Ammon's horn (tissue), 1 donor: Measurements from ENCODE around the gene BLACAT1.

ENCODE experiments used
- DNase-seq: peaks from one replicate; pipeline ENCODE4 v3.0.0-alpha.2; 2016; ENCODE audit warnings: low spot score

The BLACAT1 gene

DNA sequence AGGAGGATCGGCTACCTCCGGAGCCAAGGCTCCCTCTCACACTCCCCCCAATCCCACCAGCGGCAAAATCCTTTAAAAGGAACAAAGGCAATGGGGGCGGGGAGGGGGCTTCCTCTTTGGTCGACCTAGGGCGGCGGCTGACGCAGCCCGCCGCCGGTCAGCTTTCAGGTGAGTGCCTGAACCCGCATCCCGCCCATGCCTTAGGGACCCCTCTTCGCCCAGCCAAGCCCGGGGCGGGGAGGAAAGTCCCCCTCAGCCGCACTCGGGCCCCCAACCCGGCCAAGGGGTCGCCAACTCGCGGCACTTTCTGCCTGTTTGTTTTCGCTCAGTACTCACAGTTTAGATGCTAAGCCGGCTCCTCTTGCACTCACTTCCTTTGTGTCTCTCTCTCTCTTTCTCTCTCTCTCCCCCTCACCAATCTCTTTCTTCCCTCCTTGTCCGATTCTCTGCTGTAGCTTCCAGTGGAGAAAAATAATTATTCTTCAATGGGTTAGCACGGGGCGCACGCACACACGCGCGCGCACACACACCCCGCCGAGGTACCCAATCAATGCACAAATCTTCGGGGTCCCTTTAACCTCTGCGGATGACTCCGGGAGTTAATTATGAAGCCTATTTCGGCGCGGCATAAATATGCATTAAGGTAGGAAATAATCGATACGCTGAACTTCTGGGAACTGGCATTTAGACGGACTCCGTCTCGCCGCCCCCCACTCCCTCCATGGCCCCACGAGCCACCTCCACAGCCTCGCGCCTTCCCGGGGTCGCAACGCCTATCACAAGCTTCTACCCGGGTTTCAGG is at the start of gene BLACAT1:
Gene BLACAT1 (minus strand): TSS at position 465 of the 802 bp plus-strand sequence.
- no peak for DNase-seq

DNA sequence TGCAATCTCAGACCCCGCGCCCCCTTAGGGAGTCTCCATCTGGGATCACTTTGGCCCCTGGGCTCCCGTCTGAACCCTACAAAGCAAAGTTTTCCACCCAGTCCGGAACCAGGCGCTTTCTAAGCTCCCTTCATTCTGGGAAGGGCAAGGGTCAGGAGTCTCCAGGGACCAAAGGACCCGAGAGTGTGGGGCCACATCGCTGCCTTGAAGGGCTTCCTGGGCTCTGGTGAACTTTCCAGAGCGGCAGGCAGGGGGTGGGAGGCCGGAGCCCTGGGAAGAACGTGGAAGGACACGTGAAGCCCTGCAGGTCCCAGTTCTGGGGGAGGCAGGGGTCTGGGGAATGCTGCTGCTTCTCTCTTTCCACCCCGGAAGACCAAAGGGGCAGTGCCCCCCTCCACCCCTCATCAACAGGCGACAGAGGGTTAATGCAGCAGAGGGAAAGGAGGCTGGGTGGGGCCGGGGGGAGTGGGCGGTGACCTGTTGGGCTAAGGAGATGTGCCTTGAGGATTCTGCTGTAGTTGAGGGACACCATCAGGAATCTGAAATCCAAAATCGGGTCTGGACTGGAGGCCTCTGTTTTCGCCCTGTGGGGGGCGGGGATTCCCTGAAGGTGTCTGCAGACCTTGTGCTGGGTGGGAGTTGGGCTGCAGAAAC is 49.4 kb upstream of the BLACAT1 start:
- no peak for DNase-seq

DNA sequence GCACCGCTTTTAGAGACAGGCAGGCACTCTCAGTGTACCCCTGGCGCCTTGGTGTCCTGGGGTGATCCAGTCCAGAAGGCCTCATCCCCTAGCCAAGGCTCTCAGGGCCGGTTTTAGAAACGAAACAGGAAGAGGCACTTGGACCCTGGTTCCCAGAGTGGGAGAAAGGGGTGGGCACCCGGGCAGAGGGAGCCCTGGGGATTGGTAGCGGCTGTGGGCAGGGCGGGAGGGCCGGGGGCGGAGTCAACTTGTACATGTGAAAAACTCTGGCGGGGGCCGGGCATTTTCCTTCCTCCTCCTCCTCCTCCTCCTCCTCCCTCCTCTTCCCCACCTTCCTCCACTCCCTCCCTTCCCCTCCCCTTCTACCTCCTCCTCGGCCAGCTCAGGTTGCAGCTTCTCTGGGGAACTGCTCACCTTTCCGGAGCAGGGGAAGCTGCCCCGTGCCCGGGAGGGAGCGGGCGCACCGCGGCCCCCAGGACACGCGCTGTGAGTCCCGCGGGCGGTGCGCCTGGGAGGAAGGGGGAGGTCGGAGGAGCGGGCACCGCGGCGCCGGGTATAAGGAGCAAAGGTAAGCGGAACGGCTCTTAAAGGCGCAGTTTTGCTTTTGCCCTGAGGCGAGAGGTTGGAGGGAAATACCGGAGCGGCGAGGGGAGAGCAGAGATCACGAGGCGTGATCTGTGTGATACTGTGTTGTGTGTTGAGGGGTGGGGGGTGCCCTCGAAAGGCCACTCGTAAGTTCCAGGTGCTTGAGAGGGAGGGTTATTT is 48.6 kb upstream of the BLACAT1 start, which contains the start of gene CDK18:
Gene CDK18 (plus strand): TSS at position 359 of the 765 bp plus-strand sequence. CDS start 18,499 bp downstream, outside the sequence.
- peak; percentile 92 for DNase-seq

DNA sequence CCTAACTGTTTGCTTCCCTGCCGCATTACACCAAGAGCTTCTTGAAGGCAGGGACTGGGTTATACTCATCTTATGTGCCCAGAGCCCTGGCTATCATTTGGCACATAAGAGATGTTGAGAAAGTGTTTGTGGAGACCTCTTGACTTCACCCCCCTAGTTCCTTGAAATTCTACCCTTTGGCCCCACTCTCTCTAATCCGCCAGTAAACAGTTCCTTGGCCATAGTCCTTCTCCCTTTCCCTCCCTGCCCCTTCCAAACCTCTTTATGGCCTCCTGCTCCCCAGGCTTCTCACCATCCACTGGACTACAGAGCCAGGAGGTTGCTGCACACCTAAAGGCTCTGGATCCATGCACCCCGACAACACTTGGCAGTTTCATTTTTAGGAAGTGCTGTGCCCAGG is 47.1 kb upstream of the BLACAT1 start:
- no peak for DNase-seq

DNA sequence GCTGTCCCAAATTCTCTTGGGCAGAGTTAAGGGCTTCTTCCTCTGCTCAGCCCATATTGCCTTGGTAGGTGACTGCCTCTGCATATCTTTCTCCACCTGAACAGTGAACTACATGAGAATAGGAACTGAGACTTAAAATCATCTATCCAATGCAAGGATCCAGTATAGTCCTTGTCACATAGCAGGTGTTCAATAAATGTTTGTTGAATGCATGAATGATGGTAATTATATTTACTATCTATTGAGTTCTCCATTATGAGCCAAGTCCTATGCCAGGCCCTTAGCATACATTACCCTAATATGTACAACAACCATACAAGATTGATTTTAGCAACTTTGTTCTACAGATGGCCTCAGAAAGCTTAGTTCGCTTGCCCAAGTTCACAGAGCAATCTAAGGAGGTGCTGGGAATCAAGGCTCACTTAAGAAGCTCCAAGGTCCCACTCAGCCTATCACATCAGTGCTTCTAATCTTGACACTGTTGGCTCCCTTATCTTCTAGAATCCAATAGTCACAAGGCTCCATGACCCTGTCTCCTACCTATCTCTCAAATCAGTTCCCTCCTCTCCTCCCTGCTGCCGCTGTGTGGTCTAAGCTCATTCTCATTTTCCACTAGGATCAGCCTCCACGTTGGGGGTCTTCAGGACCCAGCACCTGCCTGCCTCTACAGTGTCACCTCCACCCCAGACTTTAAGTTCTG is 46.4 kb upstream of the BLACAT1 start:
- no peak for DNase-seq

DNA sequence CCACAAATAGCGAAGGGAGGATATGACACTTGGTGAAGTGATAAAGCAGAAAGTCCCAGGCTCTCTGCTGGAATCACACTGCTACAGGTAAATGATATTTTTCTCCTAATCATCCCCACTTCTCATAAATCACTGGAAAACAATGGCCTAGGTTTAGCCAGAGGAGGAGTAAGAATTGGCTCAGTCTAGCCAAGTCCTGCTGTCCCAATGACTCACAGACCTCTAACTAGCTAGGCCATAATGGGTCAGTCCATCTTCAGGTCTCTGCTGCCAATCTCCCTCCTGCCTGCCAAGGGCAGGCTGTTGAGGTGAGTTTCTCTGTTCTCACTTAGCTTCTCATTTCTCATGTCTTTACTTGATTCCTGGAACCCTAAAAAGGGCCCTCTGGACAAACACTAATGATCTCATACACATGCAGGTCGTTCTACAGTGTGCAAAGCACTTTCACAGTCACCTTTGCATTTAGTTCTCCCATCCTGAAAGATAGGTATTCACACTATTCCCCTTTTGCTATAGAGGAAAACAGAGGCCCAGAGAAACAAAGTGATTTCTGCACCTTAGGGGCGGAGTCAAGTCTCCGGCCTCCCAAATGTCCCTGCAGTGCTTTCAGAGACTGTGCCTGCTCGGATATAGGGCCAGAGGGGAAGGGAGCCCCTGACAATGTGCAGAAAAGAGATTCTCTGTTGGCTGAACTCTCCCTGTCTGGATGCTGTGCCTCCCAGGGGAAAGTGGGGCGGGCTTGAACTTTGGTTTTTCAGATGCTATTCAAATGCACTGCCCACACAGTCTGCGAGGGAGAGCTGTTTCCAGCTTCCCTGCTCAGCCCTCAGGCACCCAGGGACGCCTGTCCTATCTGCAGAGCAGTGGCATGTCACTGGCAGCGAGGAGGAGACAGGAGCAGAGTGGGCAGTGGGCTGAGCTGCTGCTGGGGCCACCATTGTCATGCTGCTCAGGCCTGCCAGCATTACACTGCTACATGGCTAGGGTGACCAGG is 44.7 kb upstream of the BLACAT1 start:
- no peak for DNase-seq

DNA sequence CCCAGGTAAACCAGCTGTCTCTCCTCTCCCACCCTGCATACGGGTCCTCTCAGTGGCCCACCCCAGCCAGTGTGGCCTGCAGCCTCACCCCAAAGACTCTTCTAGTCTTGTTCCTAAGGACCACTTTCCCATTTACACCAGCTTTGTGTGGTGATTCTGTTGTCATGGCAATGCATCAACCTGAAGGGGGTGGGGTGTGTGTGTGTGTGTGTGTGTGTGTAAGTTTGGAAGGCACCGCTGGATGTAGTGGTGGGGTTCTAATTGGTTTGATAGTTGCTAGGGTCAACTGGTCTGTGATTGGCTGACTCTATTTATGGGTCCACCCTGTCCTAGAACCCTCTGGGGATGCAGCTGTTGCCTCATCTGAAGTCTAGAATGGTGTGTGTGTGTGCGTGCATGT is 43.9 kb upstream of the BLACAT1 start:
- no peak for DNase-seq

DNA sequence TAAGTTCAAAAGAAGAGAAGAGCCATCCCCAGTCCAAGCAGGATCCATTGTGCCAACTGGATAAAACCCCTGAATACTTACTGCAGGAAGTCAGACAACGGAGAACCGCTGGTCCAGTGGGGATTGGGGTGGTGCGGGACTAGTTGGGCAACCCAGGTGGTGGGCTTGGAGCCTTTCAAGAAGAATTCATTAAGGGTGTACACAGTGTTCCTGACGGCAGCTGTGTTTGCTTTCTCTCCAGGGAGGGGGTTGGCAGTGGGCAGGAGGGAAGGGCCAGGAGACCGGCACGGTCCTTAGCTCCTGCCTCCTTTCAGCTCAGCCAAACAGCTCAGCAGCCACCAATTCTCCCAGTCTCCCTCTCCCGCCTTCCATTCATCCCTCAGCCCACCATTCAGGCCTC is 41.5 kb upstream of the BLACAT1 start:
- DNase-seq: no peak

DNA sequence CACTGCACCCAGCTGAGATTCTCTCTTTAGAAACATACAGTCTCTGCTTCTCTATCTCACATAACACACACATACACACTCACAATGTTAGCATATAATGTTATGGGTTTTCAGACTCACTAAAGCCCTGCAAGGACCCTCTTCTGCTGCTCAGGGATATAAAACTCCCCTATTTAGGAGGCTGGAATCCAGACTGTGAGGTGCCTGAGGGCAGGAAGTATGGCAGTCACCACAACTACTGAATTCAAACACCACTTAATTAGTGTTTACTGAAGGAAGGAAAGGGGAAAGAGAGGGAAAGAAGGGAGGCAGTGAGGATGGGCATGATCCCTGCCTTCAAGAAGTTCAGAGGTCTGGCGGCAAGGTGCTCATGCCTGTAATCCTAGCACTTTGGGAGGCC is 40.8 kb upstream of the BLACAT1 start:
- no peak for DNase-seq

DNA sequence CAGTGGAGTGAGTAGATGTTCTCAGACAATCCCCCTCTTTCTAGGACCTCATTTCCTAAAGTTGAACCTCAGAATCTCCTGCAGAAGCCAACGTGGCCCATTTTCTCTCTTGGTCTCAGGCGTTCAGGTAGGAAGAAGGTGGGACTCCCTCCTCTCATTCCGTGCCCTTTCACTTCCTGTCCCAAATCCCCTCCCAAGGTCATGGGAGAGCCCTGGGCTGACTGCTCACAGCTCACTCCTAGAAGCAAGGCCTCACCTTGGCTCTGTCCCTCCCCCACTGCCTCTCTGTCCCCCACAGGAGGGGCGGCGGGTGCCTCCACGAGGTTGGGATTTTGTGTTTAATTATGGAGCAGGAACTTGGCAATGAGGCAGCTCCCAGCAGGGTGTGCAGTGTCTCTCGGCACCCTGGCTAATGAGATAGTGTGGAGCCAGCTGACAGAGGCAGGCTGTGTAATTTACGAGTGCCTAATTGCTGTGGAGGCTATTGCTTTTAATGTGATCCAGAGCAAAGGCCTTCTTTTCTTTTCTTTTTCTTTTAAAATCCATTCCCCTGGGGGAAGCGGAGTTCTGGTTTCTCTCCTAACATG is 39.5 kb upstream of the BLACAT1 start:
- DNase-seq: peak; percentile 75

DNA sequence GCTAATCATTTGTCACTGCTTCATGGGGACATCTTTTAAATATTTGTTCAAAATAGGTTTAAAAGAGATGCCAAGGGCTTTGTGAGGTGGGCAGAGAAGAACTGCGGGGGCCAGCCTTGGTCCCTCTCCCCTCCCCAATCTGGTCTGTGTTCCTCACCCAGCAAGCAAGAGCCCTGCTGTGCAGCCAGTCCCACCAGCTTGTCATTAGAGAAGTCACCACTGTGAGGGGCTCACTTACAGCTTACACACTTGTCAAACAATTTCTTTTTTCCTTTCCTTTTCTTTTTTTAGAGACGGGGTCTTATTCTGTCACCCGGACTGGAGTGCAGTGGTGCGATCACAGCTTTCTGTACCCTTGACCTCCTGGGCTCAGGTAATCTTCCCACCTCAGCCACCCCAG is 38.3 kb upstream of the BLACAT1 start:
- DNase-seq: peak; percentile 51

DNA sequence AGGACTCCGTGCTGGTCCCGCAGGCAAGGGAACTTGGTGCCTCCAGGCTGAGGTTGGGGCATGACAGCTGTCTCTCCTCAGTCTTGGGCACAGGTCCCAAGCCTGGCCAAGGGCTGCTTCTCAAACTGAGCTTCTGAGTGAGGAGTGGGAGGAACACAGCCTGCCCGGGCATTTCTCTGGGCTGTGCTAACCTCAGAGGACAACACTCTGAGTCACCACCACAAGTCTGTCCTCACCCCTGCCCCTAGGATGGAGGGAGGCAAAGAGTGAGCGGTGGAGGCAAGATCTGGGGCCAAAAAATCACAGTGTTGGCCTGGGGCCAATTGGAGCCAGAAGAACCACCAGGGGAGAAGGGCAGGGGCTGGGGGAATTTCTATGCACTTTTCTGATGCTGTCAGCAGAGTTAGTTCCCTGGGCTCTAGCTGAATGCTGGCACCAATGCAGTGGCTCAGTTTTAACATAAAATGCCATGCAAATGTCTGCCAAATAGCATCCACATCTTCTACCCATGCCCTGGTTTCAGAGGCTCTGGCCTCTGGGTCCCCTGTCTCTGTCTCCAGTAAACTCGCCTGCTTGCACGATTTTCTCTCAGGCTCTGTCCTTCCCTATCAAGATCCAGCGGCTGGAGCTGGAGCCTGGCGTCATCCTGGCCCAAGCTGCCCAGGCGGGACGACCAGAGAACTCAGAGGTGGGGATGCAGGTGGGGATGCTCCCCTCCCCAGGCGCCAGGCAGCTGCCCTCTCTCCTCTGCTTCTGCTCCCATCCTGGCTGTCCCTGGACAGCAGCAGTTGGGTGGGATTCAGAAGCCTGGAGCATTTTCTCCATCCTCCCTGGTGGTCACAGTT is 37.6 kb upstream of the BLACAT1 start:
- DNase-seq: no peak

DNA sequence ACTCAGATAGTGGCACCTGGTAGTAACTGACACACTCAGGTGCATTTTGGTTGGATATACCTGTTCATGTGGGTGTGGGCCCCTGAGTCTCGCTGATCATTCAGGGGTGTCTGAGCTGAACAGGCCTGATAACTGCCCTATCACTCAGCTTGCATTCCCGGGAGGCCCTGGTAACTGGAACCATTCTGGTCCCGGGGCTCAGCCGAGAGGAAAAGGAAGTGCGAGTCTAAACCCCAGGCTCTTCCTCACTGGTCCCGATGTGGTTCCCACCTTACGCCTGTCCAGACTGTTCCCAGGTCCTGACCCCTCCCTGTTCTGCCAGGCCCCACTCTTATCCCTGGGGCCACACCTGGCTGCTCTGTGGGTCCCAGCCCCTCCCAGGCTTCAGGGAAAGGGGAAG is 36.9 kb upstream of the BLACAT1 start:
- no peak for DNase-seq

DNA sequence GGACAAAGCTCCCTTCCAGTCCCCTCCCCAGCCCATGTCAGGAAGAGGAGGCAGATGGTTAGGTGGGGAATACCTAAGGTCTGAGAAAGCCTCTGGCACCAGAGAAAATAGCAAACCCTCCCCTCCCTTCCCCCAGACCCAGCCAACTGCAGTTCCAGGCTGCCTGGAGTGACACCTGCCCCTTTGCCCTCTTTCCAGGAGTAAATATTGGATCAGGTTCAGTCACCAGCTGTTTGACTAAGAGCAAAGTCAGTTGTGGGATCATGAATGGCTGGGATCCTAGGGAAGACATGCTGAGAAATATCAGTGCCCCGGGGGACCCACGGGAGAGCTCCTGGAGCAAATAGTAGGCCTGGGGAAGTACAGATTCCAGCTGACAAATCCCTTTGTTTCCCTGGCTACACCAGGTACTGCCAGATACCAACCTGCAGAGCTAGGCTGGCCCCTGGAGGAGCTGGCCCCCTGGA is 36.4 kb upstream of the BLACAT1 start:
- DNase-seq: no peak

DNA sequence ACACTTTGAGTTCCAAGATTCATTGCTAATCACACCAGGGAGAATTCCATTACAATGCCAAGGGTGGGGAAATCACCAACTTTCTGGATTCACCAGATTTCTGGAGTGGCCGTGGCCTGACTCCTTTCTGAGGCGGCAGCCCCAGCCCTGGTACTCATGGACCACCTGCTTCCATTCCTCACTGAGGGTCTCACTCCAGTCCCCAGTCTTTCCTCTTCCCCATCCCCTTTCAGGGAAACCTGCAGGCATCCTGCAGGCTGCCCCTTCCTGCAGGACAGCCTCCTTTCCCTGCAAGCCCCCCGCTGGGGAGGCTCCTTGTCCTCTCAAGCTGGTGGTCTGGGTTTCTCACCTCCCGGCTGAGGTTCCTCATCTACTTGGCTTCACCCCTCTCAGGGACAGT is 35.9 kb upstream of the BLACAT1 start:
- DNase-seq: no peak

DNA sequence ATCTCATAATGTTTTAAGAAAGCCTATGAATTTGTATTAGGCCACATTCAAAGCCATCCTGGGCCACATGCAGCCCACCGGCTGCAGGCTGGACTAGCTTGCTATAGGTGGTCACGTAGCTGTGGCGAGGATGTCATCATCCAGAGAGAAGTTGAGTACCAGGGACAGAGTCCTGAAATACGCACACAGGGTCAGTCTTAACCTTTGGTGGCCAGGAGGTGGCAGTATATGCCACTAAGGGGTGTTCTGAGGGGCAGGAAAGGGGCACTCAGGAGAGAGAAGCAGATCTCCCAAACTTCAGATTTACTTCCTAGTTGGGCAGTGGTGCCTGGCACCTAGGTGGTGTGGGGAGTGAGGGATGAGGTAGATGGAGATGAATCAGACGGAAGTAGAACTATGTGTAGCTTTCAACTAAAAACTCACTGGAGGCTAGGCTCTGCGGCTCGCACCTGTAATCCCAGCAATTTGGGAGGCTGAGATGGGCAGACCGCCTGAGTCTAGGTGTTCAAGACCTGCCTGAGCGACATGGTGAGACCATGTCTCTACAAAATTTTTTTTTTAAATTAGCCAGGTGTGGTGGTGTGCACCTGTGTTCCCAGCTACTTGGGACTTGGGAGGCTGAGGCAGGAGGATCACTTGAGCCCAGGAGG is 32.4 kb upstream of the BLACAT1 start:
- DNase-seq: peak; percentile 85

DNA sequence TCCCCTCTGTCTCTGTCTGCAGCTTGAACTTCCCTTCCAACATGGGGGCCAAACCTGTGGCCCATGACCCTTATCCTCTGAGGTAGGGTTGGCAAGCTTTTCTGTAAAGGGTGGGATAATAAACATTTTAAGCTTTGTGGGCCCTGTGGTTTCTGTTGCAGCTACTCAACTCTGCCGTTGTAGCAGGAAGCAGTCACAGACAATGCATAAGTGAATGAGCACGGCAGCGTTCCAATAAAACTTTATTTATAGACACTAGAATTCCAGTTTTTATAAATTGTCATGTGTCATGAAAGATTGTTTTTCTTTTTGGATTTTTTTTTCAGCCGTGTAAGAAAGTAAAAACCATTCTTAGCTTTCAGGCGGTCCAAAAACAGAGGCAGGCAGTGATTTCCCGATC is 30.4 kb upstream of the BLACAT1 start:
- DNase-seq: no peak

DNA sequence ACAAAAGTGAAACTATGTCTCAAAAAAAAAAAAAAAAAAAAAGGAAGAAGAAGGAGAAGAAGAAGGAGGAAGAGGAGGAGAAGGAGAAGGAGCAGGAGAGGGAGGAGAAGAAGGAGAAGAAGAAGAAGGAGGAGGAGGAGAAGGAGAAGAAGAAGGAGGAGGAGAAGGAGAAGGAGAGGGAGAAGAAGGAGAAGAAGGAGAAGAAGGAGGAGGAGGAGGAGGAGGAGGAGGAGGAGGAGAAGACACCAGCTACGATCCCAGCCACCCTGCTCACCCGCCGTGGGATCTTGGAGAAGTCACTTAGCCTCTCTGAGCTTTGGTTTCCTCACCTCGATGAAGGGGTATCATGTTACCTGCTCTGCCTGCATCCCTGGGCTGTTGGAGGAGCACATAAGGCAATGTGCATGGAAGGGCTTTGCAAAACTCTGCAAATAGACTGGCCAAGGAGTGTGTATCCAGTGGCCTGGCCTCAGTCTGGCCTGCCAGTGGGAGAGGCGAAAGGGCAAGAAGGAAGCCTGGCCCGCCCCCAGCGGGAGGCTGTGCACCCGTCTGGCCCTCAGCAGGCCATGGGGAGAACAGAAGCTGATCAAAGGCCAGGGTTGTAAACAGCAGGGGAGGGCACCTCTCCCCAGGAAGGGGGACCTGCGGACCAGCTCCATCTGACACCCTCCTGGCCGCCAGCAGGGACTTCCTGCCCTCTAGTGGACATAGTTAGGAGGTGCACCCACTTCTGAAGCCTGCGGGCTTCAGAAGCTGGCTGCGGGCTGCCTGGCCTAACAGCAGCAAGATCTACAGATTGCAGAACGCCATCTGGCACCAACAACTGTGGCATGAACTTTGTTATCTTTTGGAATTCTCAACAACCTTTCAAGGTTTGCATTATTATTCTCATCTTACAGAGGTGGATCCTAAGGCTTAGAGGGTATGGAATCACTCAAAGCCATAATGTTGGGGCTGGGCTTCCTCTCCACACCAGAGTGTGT is 29.4 kb upstream of the BLACAT1 start:
- peak; percentile 85 for DNase-seq
